Activated T-cell treated with anti-CD3 and anti-CD28 coated beads, Interleukin-2, amount 50 U/mL, for 72 hours (primary cell): ENCODE results near the gene CDH12. TPM values are rescaled to one million over a fixed set of nuclear protein-coding genes. Genes with fewer than 3 reads are reported as not detected.

ENCODE experiments used
- ATAC-seq, 2 donors: fragments of 150-1000 bp; cut with Tn5 transposase; replicated peaks in 1 of 2; 2 replicates each; pipeline ENCODE4 v1.10.0; 2021; ENCODE audit warnings: moderate library complexity in 2 of 2, mild to moderate bottlenecking in 1 of 2
- DNase-seq, 2 donors: peaks; one replicate each; pipeline ENCODE4 v3.0.0; 2021 to 2022; ENCODE audit warnings: mixed read lengths in 1 of 2
- H3K27ac Mint-ChIP-seq: one replicate; pipeline ENCODE4 v1.8.0; 2022; ENCODE audit warnings: mild to moderate bottlenecking, moderate library complexity, mixed read lengths
- H3K27me3 Mint-ChIP-seq: one replicate; pipeline ENCODE4 v1.8.0; 2022; ENCODE audit warnings: low read depth, mixed read lengths
- H3K36me3 Mint-ChIP-seq, 2 donors: one replicate each; pipeline ENCODE4 v1.8.0; 2022; ENCODE audit warnings: mixed read lengths in 2 of 2, mild to moderate bottlenecking in 1 of 2; ENCODE audit not compliant: insufficient read depth in 2 of 2
- H3K4me1 Mint-ChIP-seq: one replicate; pipeline ENCODE4 v1.8.0; 2022; ENCODE audit warnings: low read depth, mixed read lengths
- H3K4me3 Mint-ChIP-seq, 2 donors: one replicate each; pipeline ENCODE4 v1.8.0; 2022; ENCODE audit warnings: mild to moderate bottlenecking in 2 of 2, mixed read lengths in 2 of 2, moderate library complexity in 2 of 2
- H3K9me3 Mint-ChIP-seq, 2 donors: one replicate each; pipeline ENCODE4 v1.8.0; 2022; ENCODE audit warnings: mixed read lengths in 2 of 2
- total RNA-seq, 2 donors: library from RNA; stranded (reverse); gene quantifications; one replicate each; pipeline ENCODE4 v1.2.3, GENCODE V29; 2022

Gene CDH12
- total RNA-seq, 2 donors from 2014 or later: not detected

GRCh38 chr5:22736443-22737003 is 116.6 kb downstream of the CDH12 start:
- H3K27me3 Mint-ChIP-seq: no peaks in the 10 kb centered on the region
- no peaks in the 10 kb centered on the region for H3K4me1 Mint-ChIP-seq
- H3K36me3 Mint-ChIP-seq: no peaks in the 10 kb centered on the region
- peaks cover 4 to 8% of the 10 kb centered on the region in 2 donors for H3K9me3 Mint-ChIP-seq
- H3K4me3 Mint-ChIP-seq: no peak overlapping the region
- no peak overlapping the region for H3K27ac Mint-ChIP-seq
- no peak for ATAC-seq
- no peak for DNase-seq

- Mint-ChIP-seq H3K36me3 (no peaks in the 10 kb centered on the region), H3K27me3 (no peaks in the 10 kb centered on the region)
These were observed 118.2 kb downstream of the CDH12 start for GRCh38 chr5:22734907-22735306.

GRCh38 chr5:22728610-22729009 is 124.5 kb downstream of the CDH12 start:
- Mint-ChIP-seq H3K9me3 (peaks cover 2 to 4% of the 10 kb centered on the region in 2 donors), H3K27me3 (no peaks in the 10 kb centered on the region), H3K4me1 (no peaks in the 10 kb centered on the region), H3K4me3 (no peak overlapping the region), H3K36me3 (no peaks in the 10 kb centered on the region), H3K27ac (no peak overlapping the region)
- ATAC-seq (no peak), DNase-seq (no peak)

More at GRCh38 chr5:22734907-22735306, 118.2 kb downstream of the CDH12 start:
- Mint-ChIP-seq H3K4me1 (no peaks in the 10 kb centered on the region), H3K4me3 (no peak overlapping the region), H3K27ac (no peak overlapping the region), H3K9me3 (peaks cover 4 to 8% of the 10 kb centered on the region in 2 donors)
- DNase-seq (no peak), ATAC-seq (no peak)

- ATAC-seq (no peak), DNase-seq (no peak)
- Mint-ChIP-seq H3K9me3 (peaks cover 8 to 13% of the 10 kb centered on the region in 2 donors), H3K27me3 (no peaks in the 10 kb centered on the region), H3K4me1 (no peaks in the 10 kb centered on the region), H3K36me3 (peaks cover 2 to 5% of the 10 kb centered on the region in 2 donors), H3K4me3 (no peak overlapping the region), H3K27ac (no peak overlapping the region)
These were observed 130.7 kb downstream of the CDH12 start for GRCh38 chr5:22722491-22722890.

GRCh38 chr5:22722056-22722455 is 131.1 kb downstream of the CDH12 start:
- Mint-ChIP-seq H3K4me3 (no peak overlapping the region), H3K27me3 (no peaks in the 10 kb centered on the region), H3K9me3 (peaks cover 8 to 16% of the 10 kb centered on the region in 2 donors), H3K4me1 (no peaks in the 10 kb centered on the region), H3K27ac (no peak overlapping the region), H3K36me3 (peaks cover 2 to 5% of the 10 kb centered on the region in 2 donors)
- no peak for ATAC-seq
- DNase-seq: no peak

GRCh38 chr5:22719842-22720241 is 133.3 kb downstream of the CDH12 start:
- Mint-ChIP-seq H3K36me3 (peaks cover 2 to 5% of the 10 kb centered on the region in 2 donors), H3K4me1 (no peaks in the 10 kb centered on the region), H3K4me3 (no peak overlapping the region), H3K27me3 (no peaks in the 10 kb centered on the region), H3K9me3 (peaks cover 8 to 16% of the 10 kb centered on the region in 2 donors), H3K27ac (no peak overlapping the region)
- ATAC-seq (no peak), DNase-seq (no peak)

GRCh38 chr5:22710660-22711059 is 142.5 kb downstream of the CDH12 start:
- no peaks in the 10 kb centered on the region for H3K4me1 Mint-ChIP-seq
- DNase-seq (no peak), ATAC-seq (no peak)
- H3K27me3 Mint-ChIP-seq: no peaks in the 10 kb centered on the region
- no peaks in the 10 kb centered on the region for H3K36me3 Mint-ChIP-seq
- H3K9me3 Mint-ChIP-seq: peaks cover 2 to 4% of the 10 kb centered on the region in 2 donors
- H3K27ac Mint-ChIP-seq: no peak overlapping the region
- no peak overlapping the region for H3K4me3 Mint-ChIP-seq

GRCh38 chr5:22709743-22710142 is 143.4 kb downstream of the CDH12 start:
- ATAC-seq (no peak), DNase-seq (no peak)
- Mint-ChIP-seq H3K36me3 (no peaks in the 10 kb centered on the region), H3K4me1 (no peaks in the 10 kb centered on the region), H3K4me3 (no peak overlapping the region), H3K27me3 (no peaks in the 10 kb centered on the region), H3K9me3 (peaks cover 2 to 4% of the 10 kb centered on the region in 2 donors), H3K27ac (no peak overlapping the region)

GRCh38 chr5:22708770-22709328 is 144.3 kb downstream of the CDH12 start:
- Mint-ChIP-seq H3K9me3 (peaks cover 2 to 4% of the 10 kb centered on the region in 2 donors), H3K4me1 (no peaks in the 10 kb centered on the region)

GRCh38 chr5:22706901-22707300 is 146.2 kb downstream of the CDH12 start:
- DNase-seq (no peak), ATAC-seq (no peak)
- H3K36me3 Mint-ChIP-seq: no peaks in the 10 kb centered on the region
- H3K9me3 Mint-ChIP-seq: peaks cover 2 to 4% of the 10 kb centered on the region in 2 donors
- no peak overlapping the region for H3K27ac Mint-ChIP-seq
- no peaks in the 10 kb centered on the region for H3K4me1 Mint-ChIP-seq
- no peak overlapping the region for H3K4me3 Mint-ChIP-seq
- no peaks in the 10 kb centered on the region for H3K27me3 Mint-ChIP-seq

More at GRCh38 chr5:22708770-22709328, 144.3 kb downstream of the CDH12 start:
- Mint-ChIP-seq H3K27me3 (no peaks in the 10 kb centered on the region), H3K36me3 (no peaks in the 10 kb centered on the region), H3K4me3 (no peak overlapping the region), H3K27ac (no peak overlapping the region)
- DNase-seq (no peak), ATAC-seq (no peak)

GRCh38 chr5:22699319-22699718 is 153.8 kb downstream of the CDH12 start:
- ATAC-seq (no peak), DNase-seq (no peak)
- H3K9me3 Mint-ChIP-seq: peaks cover 0 to 4% of the 10 kb centered on the region in 2 donors
- no peaks in the 10 kb centered on the region for H3K36me3 Mint-ChIP-seq
- no peak overlapping the region for H3K27ac Mint-ChIP-seq
- no peak overlapping the region for H3K4me3 Mint-ChIP-seq
- no peaks in the 10 kb centered on the region for H3K4me1 Mint-ChIP-seq
- no peaks in the 10 kb centered on the region for H3K27me3 Mint-ChIP-seq

GRCh38 chr5:22693121-22693520 is 160.0 kb downstream of the CDH12 start:
- DNase-seq: no peak
- no peaks in the 10 kb centered on the region for H3K36me3 Mint-ChIP-seq
- H3K4me3 Mint-ChIP-seq: no peak overlapping the region
- no peaks in the 10 kb centered on the region for H3K27me3 Mint-ChIP-seq
- H3K9me3 Mint-ChIP-seq: peaks cover 5 to 8% of the 10 kb centered on the region in 2 donors
- no peaks in the 10 kb centered on the region for H3K4me1 Mint-ChIP-seq
- no peak for ATAC-seq
- no peak overlapping the region for H3K27ac Mint-ChIP-seq

- Mint-ChIP-seq H3K9me3 (no peaks in the 10 kb centered on the region), H3K4me3 (no peak overlapping the region), H3K27me3 (no peaks in the 10 kb centered on the region), H3K27ac (no peak overlapping the region), H3K4me1 (no peaks in the 10 kb centered on the region), H3K36me3 (no peaks in the 10 kb centered on the region)
- no peak for DNase-seq
- no peak for ATAC-seq
These were observed 170.1 kb downstream of the CDH12 start for GRCh38 chr5:22683050-22683449.

GRCh38 chr5:22678886-22679285 is 174.3 kb downstream of the CDH12 start:
- DNase-seq: no peak
- no peaks in the 10 kb centered on the region for H3K4me1 Mint-ChIP-seq
- H3K36me3 Mint-ChIP-seq: peaks cover 0 to 1% of the 10 kb centered on the region in 2 donors
- no peak overlapping the region for H3K4me3 Mint-ChIP-seq
- H3K27ac Mint-ChIP-seq: no peak overlapping the region
- H3K27me3 Mint-ChIP-seq: no peaks in the 10 kb centered on the region
- no peak for ATAC-seq
- H3K9me3 Mint-ChIP-seq: peaks cover 4 to 5% of the 10 kb centered on the region in 2 donors
